Loucy (cell line): ENCODE measurements around the gene DLGAP4.

Experiments used
- CTCF ChIP-seq: fragments of 200-600 bp; sonication (generic); conservative IDR thresholded peaks from 2 replicates; pipeline ENCODE4 v1.5.1; 2014; ENCODE audit warnings: mild to moderate bottlenecking, antibody characterized with exemption, low read length
- EZH2phosphoT487 ChIP-seq: fragments of 200-600 bp; IDR thresholded peaks from 2 replicates; pipeline ENCODE4 v1.6.1; 2018; ENCODE audit warnings: antibody characterized with exemption, mild to moderate bottlenecking, moderate library complexity, borderline replicate concordance

- no peak for TF ChIP-seq CTCF
- TF ChIP-seq EZH2phosphoT487 = no peak
Observed at GRCh38 chr20:36322131-36322530, 16.0 kb downstream of the DLGAP4 start.
